HG02981 (cell line): ENCODE data around the gene STK39.

Source experiments
- ATAC-seq: cut with Tn5 transposase; IDR thresholded peaks from one replicate; pipeline ENCODE4 v1.9.1; 2021; ENCODE audit warnings: mild to moderate bottlenecking, moderate library complexity; ENCODE audit not compliant: unreplicated experiment

The STK39 gene

DNA sequence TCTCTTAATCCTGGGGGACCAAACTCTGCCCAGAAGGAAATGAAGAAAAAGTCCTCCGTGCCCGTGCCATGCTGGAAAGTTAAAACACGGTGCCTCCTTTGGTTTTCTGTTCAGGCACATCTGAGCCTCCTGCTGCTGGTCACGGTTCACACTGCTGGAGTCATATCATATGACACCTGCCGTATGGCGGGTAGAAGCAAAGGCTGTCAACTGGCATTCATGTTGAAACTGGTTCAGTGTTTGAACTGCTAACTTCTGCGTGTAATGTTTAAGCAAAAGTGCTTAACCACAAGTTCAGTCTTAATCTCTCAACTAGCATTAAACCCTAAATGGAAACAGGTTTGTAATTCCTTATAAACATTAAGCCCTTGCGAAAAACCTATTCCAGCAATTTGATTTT is 3.1 kb downstream of the STK39 start:
- no peak for ATAC-seq

DNA sequence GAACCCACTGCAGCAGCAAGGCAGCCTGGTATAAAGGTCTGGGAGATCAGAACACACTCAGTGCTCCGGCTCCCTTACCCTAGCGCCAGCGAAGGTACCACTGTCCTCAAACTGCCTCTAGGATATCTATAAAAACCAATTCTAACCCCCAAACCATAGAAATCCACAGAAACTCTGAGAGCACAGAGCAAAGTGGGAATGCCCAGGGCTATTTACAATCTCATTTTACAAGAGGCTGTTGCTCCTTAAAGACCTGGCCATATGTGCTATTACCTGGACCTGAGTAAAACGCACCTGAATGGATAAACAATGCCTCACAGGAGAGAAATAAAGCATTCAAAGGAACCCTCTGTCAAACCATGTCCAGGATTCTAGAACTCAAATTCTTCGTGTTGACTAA is 4.3 kb downstream of the STK39 start:
- no peak for ATAC-seq

GRCh38 chr2:168241746-168242145 is 5.6 kb downstream of the STK39 start:
- no peak for ATAC-seq

GRCh38 chr2:168241208-168241607 is 6.2 kb downstream of the STK39 start:
- no peak for ATAC-seq

GRCh38 chr2:168239281-168239680 is 8.1 kb downstream of the STK39 start:
- no peak for ATAC-seq

DNA sequence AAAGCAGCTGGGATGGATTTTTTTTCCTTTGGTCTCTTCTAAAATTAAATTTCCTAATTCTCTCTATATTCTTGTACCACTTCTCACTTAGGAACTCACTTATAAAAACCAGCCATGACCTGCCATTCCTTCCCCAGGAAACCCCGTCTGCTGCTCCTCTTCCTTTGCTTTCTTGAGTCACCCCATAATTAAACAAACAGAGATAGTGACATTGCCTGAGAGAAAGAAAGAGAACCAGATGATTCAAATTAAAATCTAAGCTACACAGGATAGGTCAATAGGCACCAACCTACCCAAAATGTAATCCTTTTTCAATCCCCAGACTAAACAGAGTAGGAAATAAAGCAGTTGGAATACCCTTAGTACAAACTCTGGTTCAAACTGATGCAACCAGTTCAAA is 9.7 kb downstream of the STK39 start:
- ATAC-seq = no peak

DNA sequence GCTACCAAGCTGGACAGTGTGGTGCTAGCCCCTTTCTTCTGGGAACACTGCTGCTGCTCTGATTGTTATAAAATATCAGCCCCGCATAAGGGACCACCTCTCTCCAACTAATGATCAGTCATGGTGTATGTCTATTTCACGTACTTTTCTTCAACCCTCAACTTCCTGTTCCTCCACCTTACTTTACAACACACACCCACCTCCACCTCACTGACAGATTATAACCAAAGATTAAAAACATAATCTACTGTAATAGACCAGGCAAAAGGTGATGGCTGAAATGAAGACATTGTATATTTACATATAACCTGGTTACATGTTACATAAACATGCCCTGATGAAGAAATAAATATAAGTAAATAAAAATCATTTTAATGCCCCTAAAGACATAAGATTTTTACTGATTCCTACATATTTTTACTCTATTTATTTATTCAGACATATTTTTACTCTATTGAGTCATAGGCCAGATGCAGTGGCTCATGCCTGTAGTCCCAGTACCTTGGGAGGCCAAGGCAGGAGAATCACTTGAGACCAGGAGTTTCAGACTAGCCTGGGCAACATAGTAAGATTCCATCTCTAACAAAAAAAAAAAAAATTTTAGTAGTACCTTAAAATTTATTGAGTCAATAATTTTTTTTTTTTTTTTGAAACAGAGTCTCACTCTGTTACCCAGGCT is 12.8 kb downstream of the STK39 start:
- ATAC-seq = no peak

DNA sequence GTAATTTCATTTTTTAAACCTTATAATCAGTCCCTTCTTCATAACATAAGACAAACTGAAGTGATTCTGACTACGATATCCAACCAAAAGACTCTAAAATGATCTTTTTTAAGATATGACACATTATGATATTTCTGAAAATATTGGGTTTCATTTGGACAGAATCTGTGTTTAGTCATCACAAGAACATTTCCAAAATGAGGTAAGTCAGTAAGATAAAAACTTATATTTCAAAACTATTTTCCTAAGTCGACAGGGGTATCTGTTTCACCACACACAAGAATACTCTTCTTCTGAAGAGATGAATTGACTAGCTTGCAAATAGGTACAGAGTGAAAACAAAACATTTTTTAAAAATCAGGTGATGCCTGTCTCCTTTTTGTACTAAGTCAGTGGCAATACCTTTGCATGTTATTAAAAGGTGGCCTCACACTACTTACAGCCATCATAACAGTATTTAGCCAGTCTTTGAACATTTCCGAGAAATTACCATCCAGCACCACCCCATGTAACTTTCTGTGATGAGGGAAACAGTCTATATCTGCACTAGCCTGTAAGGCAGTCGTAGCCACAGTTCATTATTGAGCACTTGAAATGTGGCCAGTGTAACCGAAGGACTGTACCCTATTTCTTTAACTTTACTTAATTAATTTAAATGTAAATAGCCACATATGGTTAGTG is 13.5 kb downstream of the STK39 start:
- ATAC-seq = no peak

DNA sequence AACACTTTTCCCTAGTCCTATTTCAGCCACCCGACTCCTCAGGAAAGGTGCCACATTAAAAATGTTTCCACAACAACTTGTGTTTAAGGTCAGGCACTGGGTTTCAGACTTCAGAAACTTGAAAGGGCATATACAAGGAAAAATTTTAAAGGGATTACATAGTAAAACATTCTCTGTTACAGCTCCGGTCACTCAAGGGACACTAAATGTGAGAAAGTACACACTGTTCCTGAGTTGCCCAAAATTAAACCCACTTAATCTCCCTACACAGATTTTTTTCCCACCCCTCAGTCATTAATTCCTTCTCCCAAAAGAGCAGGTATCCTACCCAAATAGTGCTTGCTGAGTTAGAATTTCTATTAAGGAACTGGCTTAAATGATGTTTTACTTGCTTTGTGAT is 14.2 kb downstream of the STK39 start:
- no peak for ATAC-seq

GRCh38 chr2:168231609-168232241 is 15.7 kb downstream of the STK39 start:
- no peak for ATAC-seq

- ATAC-seq = no peak
Measured at GRCh38 chr2:168230389-168230788, 17.0 kb downstream of the STK39 start.

GRCh38 chr2:168224346-168224745 is 23.0 kb downstream of the STK39 start:
- ATAC-seq = no peak

GRCh38 chr2:168222088-168222487 is 25.3 kb downstream of the STK39 start:
- ATAC-seq = no peak

GRCh38 chr2:168220965-168221819 is 26.2 kb downstream of the STK39 start:
- ATAC-seq = no peak

DNA sequence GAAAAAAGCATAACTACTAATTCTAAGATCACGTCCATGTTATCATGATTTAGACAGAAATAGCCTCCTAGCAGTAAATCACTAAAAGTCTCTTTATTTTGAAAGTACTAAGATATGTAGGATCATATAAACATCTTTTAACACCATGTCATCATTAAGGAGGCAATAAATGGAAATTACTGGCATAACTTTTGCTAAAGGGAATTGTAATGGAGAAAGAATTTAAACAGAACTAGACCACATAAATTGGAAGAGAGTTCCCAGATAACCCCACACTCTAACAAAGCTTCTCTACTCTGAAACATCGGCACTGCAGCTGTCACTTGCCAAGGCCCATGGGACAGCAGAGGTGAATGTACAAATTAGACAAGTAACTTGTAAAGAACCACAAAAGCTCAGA is 29.5 kb downstream of the STK39 start:
- ATAC-seq = no peak

GRCh38 chr2:168216351-168217005 is 30.9 kb downstream of the STK39 start:
- no peak for ATAC-seq

- no peak for ATAC-seq
Measured at GRCh38 chr2:168215813-168216212, 31.6 kb downstream of the STK39 start.

DNA sequence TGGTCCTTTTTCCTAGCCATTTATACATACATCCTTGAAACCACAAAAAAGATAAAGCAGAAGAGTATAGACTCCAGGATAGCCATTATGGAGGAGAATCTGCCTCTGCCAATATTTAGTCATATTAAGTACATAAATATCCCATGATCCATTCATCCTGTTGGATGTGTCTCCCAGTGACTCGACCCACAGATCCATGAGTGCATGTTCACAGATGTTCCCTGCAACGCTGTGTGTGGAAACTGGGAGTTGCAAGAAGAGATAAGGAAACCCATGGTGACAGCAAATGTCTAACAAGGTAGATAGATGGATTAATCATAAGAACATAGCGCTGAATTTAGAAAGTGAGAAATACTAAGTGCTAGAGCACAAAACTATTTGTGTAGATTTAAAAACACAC is 34.5 kb downstream of the STK39 start:
- ATAC-seq = no peak

DNA sequence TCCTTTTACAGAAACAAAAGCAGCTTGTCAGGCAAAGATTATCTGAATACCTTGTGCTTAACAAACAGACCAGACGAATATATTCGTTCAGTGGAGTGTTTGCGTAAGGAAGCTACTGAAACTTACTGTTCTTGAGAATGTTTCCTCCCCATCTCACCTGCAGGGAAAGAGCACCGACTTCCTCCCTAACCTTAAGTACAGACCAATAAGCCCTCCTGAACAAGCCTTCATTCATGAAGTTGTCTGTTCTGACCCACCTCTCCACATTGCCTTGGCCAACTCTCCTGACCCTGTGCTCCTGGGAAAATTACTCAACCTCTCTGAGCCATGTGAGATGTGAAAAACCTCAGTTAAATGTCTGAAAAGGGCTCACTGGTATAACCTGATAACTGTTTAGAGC is 35.2 kb downstream of the STK39 start:
- ATAC-seq = no peak

DNA sequence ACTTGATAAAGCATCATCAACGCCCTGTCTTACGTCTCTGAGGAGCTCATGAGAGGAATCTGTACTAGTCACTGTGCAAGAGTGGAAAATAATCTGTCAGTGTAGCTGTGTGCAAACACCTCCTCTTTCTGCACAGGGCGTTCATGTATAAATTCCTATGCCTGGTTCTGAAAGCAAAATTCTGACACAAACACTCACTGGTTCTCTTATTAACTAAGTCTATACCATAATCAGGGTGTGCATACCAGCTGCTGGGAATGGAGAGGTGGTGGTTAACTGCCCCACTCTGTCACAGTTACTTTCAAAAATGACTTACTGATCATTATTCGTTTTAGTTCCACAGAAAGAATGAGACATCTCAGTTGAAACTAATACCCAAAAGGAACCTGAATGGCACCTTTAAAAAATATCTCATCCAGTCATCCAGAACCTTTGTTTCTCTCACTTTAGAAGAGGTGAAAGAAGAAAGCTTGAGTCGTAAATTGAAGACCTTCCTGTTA is 35.7 kb downstream of the STK39 start:
- no peak for ATAC-seq
